LHCN-M2 (cell line): ENCODE measurements around the gene FHIP1B. TPM values are rescaled to one million over a fixed set of nuclear protein-coding genes. Genes with fewer than 3 reads are reported as not detected.

Experiments used
- DNase-seq: peaks from one replicate; pipeline ENCODE4 v3.0.0-alpha.2; 2012; ENCODE audit warnings: low read depth
- total RNA-seq: library from RNA; depleted of rRNA; stranded (reverse); fragments of >200 nt; gene quantifications from 2 replicates; pipeline ENCODE4 v1.2.3, GENCODE V29; 2014

The FHIP1B gene
- total RNA-seq, 1 experiment from 2014 or later, result 15.7 TPM

- no peak for DNase-seq
Observed at GRCh38 chr11:6240139-6240538, 5.7 kb upstream of the FHIP1B start.

GRCh38 chr11:6238902-6239301 lies 4.5 kb upstream of the FHIP1B start, which contains the start of gene CNGA4:
Gene CNGA4 (plus strand): TSS chr11:6239089. CDS start chr11:6239207, 118 bp downstream.
- no peak for DNase-seq

- DNase-seq, result no peak
Observed at GRCh38 chr11:6237761-6238302, 3.4 kb upstream of the FHIP1B start.

GRCh38 chr11:6237266-6237665 lies 2.8 kb upstream of the FHIP1B start:
- no peak for DNase-seq

GRCh38 chr11:6233984-6234386 lies 451 bp downstream of the FHIP1B start:
- DNase-seq, result no peak

- no peak for DNase-seq
Observed at GRCh38 chr11:6232899-6233298, 1.5 kb downstream of the FHIP1B start.

GRCh38 chr11:6229911-6230310 lies 4.5 kb downstream of the FHIP1B start:
- DNase-seq, result no peak

GRCh38 chr11:6228520-6228919 lies 5.9 kb downstream of the FHIP1B start:
- no peak for DNase-seq

- DNase-seq, result no peak
Observed at GRCh38 chr11:6225896-6226295, 8.5 kb downstream of the FHIP1B start.

GRCh38 chr11:6225024-6225423 lies 9.4 kb downstream of the FHIP1B start:
- DNase-seq, result no peak

- DNase-seq, result no peak
Observed at GRCh38 chr11:6224421-6224820, 10.0 kb downstream of the FHIP1B start.

- DNase-seq, result no peak
Observed at GRCh38 chr11:6223854-6224253, 10.6 kb downstream of the FHIP1B start.

GRCh38 chr11:6219359-6219758 lies 15.1 kb downstream of the FHIP1B start:
- peak; percentile 86 for DNase-seq

GRCh38 chr11:6217722-6218121 lies 16.7 kb downstream of the FHIP1B start:
- DNase-seq, result no peak

- DNase-seq, result no peak
Observed at GRCh38 chr11:6216501-6216900, 17.9 kb downstream of the FHIP1B start.

- no peak for DNase-seq
Observed at GRCh38 chr11:6214530-6214929, 19.9 kb downstream of the FHIP1B start.

GRCh38 chr11:6210274-6210955 lies 24.0 kb downstream of the FHIP1B start:
- DNase-seq, result no peak

- no peak for DNase-seq
Observed at GRCh38 chr11:6209801-6210200, 24.6 kb downstream of the FHIP1B start.

GRCh38 chr11:6206456-6207180 lies 27.8 kb downstream of the FHIP1B start:
- DNase-seq, result no peak

GRCh38 chr11:6205366-6205765 lies 29.1 kb downstream of the FHIP1B start, which contains the start of gene C11orf42:
Gene C11orf42 (plus strand): TSS chr11:6205557. CDS start chr11:6205616, 59 bp downstream.
- no peak for DNase-seq

GRCh38 chr11:6204706-6205105 lies 29.7 kb downstream of the FHIP1B start:
- no peak for DNase-seq

GRCh38 chr11:6203327-6203726 lies 31.1 kb downstream of the FHIP1B start:
- no peak for DNase-seq

GRCh38 chr11:6202041-6202440 lies 32.4 kb downstream of the FHIP1B start:
- no peak for DNase-seq
